K562 (cell line): Measurements from ENCODE around the gene RABGAP1L. TPM values are rescaled to one million over a fixed set of nuclear protein-coding genes. Genes with fewer than 3 reads are reported as not detected.

Experiments
- BDP1 ChIP-seq: IDR thresholded peaks from 3 replicates; pipeline ENCODE4 v1.6.1; 2011; ENCODE audit not compliant: insufficient read length, insufficient read depth
- CEBPB ChIP-seq: fragments of 450-650 bp; IDR thresholded peaks from 2 replicates; pipeline ENCODE4 v1.6.1; 2016; ENCODE audit warnings: missing genetic modification characterization, missing compliant biosample characterization
- E2F5 ChIP-seq: sonication (generic); formaldehyde crosslinking; IDR thresholded peaks from 2 replicates; pipeline ENCODE4 v1.8.0; 2022; ENCODE audit warnings: mild to moderate bottlenecking, missing genetic modification reagents
- EZH2 ChIP-seq: IDR thresholded peaks from 2 replicates; pipeline ENCODE4 v1.6.1; 2012; ENCODE audit warnings: low read depth, mild to moderate bottlenecking, inconsistent platforms, low read length, borderline replicate concordance
- GTF2A2 ChIP-seq: IDR thresholded peaks from 2 replicates; pipeline ENCODE4 v1.6.1; 2016; ENCODE audit warnings: mild to moderate bottlenecking, missing genetic modification characterization, missing compliant biosample characterization
- KAT8 ChIP-seq: fragments of 450-650 bp; IDR thresholded peaks from 2 replicates; pipeline ENCODE4 v1.6.1; 2016; ENCODE audit warnings: low read depth, mild to moderate bottlenecking
- MYBL2 ChIP-seq, 2 experiments: fragments of 450-650 bp in 1 of 2; sonication (generic) in 1 of 2; formaldehyde crosslinking in 1 of 2; IDR thresholded peaks; 2 replicates each; pipeline versions ENCODE4 v1.6.1 to v1.8.1; 2017 to 2022; ENCODE audit warnings: borderline replicate concordance in 1 of 2, inconsistent platforms in 1 of 2, low read depth in 1 of 2, mild to moderate bottlenecking in 1 of 2, missing genetic modification reagents in 1 of 2, moderate library complexity in 1 of 2
- NBN ChIP-seq: fragments of 450-650 bp; IDR thresholded peaks from 2 replicates; pipeline ENCODE4 v1.6.1; 2016; ENCODE audit warnings: low read depth, mild to moderate bottlenecking
- NR2C2 ChIP-seq, 2 experiments: fragments of 200-800 bp in 1 of 2; sonication (Bioruptor generic) in 1 of 2; sonication (generic) in 1 of 2; formaldehyde crosslinking in 1 of 2; IDR thresholded peaks; 2 replicates each; pipeline versions ENCODE4 v1.6.1 to v1.8.0; 2016 to 2022; ENCODE audit warnings: mild to moderate bottlenecking in 1 of 2, missing compliant biosample characterization in 1 of 2, missing genetic modification characterization in 1 of 2, missing genetic modification reagents in 1 of 2
- PCBP2 ChIP-seq: fragments of 200-400 bp; formaldehyde crosslinking; IDR thresholded peaks from 2 replicates; pipeline ENCODE4 v1.6.1; 2018; ENCODE audit warnings: low read length, low read depth, mild to moderate bottlenecking, moderate library complexity; ENCODE audit not compliant: poor library complexity, severe bottlenecking
- SAP30 ChIP-seq: fragments of 200-600 bp; sonication (generic); IDR thresholded peaks from 2 replicates; pipeline ENCODE4 v1.6.1; 2012; ENCODE audit warnings: borderline replicate concordance, low read depth, mild to moderate bottlenecking, moderate library complexity, low read length, control low read depth, inconsistent platforms; ENCODE audit not compliant: insufficient read depth, poor library complexity, severe bottlenecking
- SNRNP70 ChIP-seq: fragments of 200-400 bp; formaldehyde crosslinking; optimal IDR thresholded peaks from 2 replicates; pipeline ENCODE3; 2017; ENCODE audit warnings: low read depth, low read length
- ZBTB1 ChIP-seq: sonication (generic); formaldehyde crosslinking; IDR thresholded peaks from 2 replicates; pipeline ENCODE4 v1.8.1; 2023; ENCODE audit warnings: missing genetic modification reagents, low read depth, mild to moderate bottlenecking, borderline replicate concordance
- ZMIZ1 ChIP-seq, 2 experiments: fragments of 150-350 bp in 1 of 2; IDR thresholded peaks; 2 replicates each; pipeline ENCODE4 v1.6.1; 2012 to 2016; ENCODE audit warnings: low read depth in 2 of 2, low read length in 2 of 2, mild to moderate bottlenecking in 1 of 2, moderate library complexity in 1 of 2
- ZNF274 ChIP-seq: IDR thresholded peaks from 2 replicates; pipeline ENCODE4 v1.6.1; 2011; ENCODE audit warnings: low read depth, mild to moderate bottlenecking, low read length, moderate library complexity, borderline replicate concordance
- ZNF3 ChIP-seq: fragments of 250-450 bp; sonication (Bioruptor Pico); IDR thresholded peaks from 2 replicates; pipeline ENCODE4 v1.5.0; 2021; ENCODE audit warnings: mild to moderate bottlenecking, moderate library complexity
- ZNF583 ChIP-seq: fragments of 250-450 bp; sonication (Bioruptor Pico); IDR thresholded peaks from 2 replicates; pipeline ENCODE4 v1.4.0; 2020
- ZNF699 ChIP-seq: fragments of 250-450 bp; sonication (Bioruptor Pico); IDR thresholded peaks from 2 replicates; pipeline ENCODE4 v1.8.0; 2021; ENCODE audit warnings: mild to moderate bottlenecking, moderate library complexity; ENCODE audit not compliant: insufficient replicate concordance
- ZNF764 ChIP-seq: fragments of 250-450 bp; sonication (Bioruptor Pico); IDR thresholded peaks from 2 replicates; pipeline ENCODE4 v1.4.0; 2020; ENCODE audit warnings: low read depth, mild to moderate bottlenecking, moderate library complexity
- polyA plus RNA-seq, 8 experiments: library from polyadenylated mRNA; depleted of rRNA in 4 of 8; stranded (reverse) in 5 of 8; unstranded in 3 of 8; fragments of >200 nt; fragmentation: Nextera tagmentation in 2 of 8; fragmentation: Illumina TruSeq in 1 of 8; extraction: Ambion mirVana in 2 of 8; extraction: Trizol in 1 of 8; gene quantifications; 2 replicates each; pipeline versions ENCODE4 v1.2.1 to v1.2.3, GENCODE V29; 2011 to 2014; ENCODE audit warnings: inconsistent platforms in 1 of 8, missing spikeins in 1 of 8
- total RNA-seq, 7 experiments: library from RNA; depleted of rRNA in 6 of 7; stranded (reverse); fragments of >200 nt in 6 of 7; fragmentation: Illumina TruSeq in 2 of 7; extraction: Trizol in 2 of 7; gene quantifications; 2 replicates each; pipeline versions ENCODE4 v1.2.1 to v1.2.3, GENCODE V29; 2011 to 2021; ENCODE audit warnings: low replicate concordance in 1 of 7
- TF ChIP-seq, protein P1 (sequence below): IDR thresholded peaks from 2 replicates; pipeline ENCODE4 v1.6.1; 2016; ENCODE audit warnings: missing genetic modification characterization, missing compliant biosample characterization

The RABGAP1L gene
- total and polyA plus RNA-seq, 9 of the 15 experiments (the other 6 are each of a cell fraction or from before 2014, with no cell fraction given): 16.5 to 44.9 (median 26.7) TPM

DNA sequence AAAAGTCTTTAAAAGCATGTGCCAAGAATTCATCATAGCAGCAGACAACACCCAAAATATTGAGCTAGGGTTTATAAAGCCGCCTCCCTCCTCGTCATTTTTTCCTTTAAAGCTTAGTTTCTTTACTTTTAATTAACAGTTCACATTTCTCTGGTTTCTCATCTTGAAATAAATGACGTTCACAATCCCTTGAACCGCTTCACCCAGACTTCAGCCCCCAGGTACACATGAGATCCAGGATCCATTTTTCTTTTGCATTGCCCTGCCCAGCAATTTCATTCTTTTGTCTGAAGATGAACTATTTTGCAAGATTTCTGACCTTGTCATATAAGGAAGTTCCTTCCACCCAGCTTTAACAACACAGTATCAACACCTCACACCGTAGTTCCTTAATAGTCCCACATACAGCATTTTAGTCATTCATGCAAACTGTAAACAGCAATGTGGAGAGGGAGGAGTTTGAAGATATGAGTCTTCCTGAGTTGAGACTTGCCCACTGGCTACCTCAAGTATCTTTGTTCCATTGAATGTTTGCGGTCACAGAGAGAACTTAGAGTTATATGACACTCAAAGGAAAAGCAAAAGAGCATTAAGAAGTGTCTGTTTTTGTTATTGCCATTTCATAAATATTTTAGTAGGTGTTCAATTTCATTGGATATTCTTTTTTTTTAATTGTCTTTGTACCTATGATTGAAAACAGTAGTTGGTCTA lies 805.1 kb downstream of the RABGAP1L start (continued):
- TF ChIP-seq ZMIZ1 (IDR thresholded peaks at IDR 0.05; ENCODE audit: low read depth in 2 of 2, low read length in 2 of 2): peak in 1 of 2 experiments; percentile 53; a peak in 1 of 4 replicates
- TF ChIP-seq ZNF274: no peak
- TF ChIP-seq CEBPB (tag): peak; percentile 97
- TF ChIP-seq SNRNP70: no peak
- TF ChIP-seq BDP1: no peak
- TF ChIP-seq EZH2: no peak
- TF ChIP-seq ZNF764 (CRISPR knock-in tag): no peak
- TF ChIP-seq ZNF3 (CRISPR knock-in tag): no peak
- no peak for TF ChIP-seq E2F5 (CRISPR knock-in tag)
- TF ChIP-seq ZBTB1: no peak
- no peak for TF ChIP-seq ZNF699 (CRISPR knock-in tag)
- TF ChIP-seq NBN: peak; percentile 55; the same call in 1 of the 2 replicates
- TF ChIP-seq MYBL2 (IDR thresholded peaks at IDR 0.05; ENCODE audit: low read depth): no peak
- TF ChIP-seq MYBL2 (CRISPR knock-in tag; IDR thresholded peaks at IDR 0.05; ENCODE audit: borderline replicate concordance): no peak
- no peak for TF ChIP-seq SAP30
- TF ChIP-seq ZNF583: no peak
- no peak for TF ChIP-seq PCBP2
- TF ChIP-seq GTF2A2 (tag): no peak
- TF ChIP-seq KAT8: no peak
- no peak for TF ChIP-seq NR2C2 (CRISPR knock-in tag; IDR thresholded peaks at IDR 0.05)
- TF ChIP-seq NR2C2 (tag; IDR thresholded peaks at IDR 0.05): peak; percentile 59; the same call in 1 of the 2 replicates
- TF ChIP-seq, protein P1, sequence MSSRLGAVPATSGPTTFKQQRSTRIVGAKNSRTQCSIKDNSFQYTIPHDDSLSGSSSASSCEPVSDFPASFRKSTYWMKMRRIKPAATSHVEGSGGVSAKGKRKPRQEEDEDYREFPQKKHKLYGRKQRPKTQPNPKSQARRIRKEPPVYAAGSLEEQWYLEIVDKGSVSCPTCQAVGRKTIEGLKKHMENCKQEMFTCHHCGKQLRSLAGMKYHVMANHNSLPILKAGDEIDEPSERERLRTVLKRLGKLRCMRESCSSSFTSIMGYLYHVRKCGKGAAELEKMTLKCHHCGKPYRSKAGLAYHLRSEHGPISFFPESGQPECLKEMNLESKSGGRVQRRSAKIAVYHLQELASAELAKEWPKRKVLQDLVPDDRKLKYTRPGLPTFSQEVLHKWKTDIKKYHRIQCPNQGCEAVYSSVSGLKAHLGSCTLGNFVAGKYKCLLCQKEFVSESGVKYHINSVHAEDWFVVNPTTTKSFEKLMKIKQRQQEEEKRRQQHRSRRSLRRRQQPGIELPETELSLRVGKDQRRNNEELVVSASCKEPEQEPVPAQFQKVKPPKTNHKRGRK (tag): no peak
